HCT116 (cell line): ENCODE measurements around the gene ARMH3.

Source experiments
- CBX3 ChIP-seq: IDR thresholded peaks from 2 replicates; pipeline ENCODE4 v1.6.1; 2012; ENCODE audit warnings: low read depth
- EZH2 ChIP-seq: fragments of 200-600 bp; sonication (generic); IDR thresholded peaks from 2 replicates; pipeline ENCODE4 v1.6.1; 2017; ENCODE audit warnings: antibody characterized with exemption, mixed run types
- EZH2phosphoT487 ChIP-seq: fragments of 200-600 bp; IDR thresholded peaks from 2 replicates; pipeline ENCODE4 v1.6.1; 2018; ENCODE audit warnings: antibody characterized with exemption, borderline replicate concordance
- MAX ChIP-seq: IDR thresholded peaks from 2 replicates; pipeline ENCODE4 v1.6.1; 2012
- POLR2AphosphoS5 ChIP-seq: IDR thresholded peaks from 2 replicates; pipeline ENCODE4 v1.6.1; 2011; ENCODE audit warnings: mild to moderate bottlenecking, low read depth, low read length, moderate library complexity
- RAD21 ChIP-seq: IDR thresholded peaks from 2 replicates; pipeline ENCODE4 v1.6.1; 2012; ENCODE audit warnings: low read depth, mild to moderate bottlenecking
- REST ChIP-seq: IDR thresholded peaks from 2 replicates; pipeline ENCODE4 v1.6.1; 2012; ENCODE audit warnings: low read depth
- SP1 ChIP-seq: IDR thresholded peaks from 2 replicates; pipeline ENCODE4 v1.6.1; 2012; ENCODE audit warnings: low read depth
- ZNF274 ChIP-seq: fragments of 200-500 bp; sonication (Bioruptor generic); IDR thresholded peaks from 2 replicates; pipeline ENCODE4 v1.6.1; 2014; ENCODE audit warnings: mild to moderate bottlenecking, low read depth, low read length, inconsistent platforms
- TF ChIP-seq, protein P1 (sequence below), 3 experiments: fragments of 200-600 bp in 1 of 3; sonication (generic) in 1 of 3; IDR thresholded peaks in 2 of 3; conservative IDR thresholded peaks in 1 of 3; 2 replicates each; pipeline ENCODE4 v1.5.1; 2012 to 2017; ENCODE audit warnings: low read depth in 2 of 3, low read length in 2 of 3, antibody characterized with exemption in 1 of 3, borderline replicate concordance in 1 of 3, control low read depth in 1 of 3, mild to moderate bottlenecking in 1 of 3, mixed read lengths in 1 of 3, mixed run types in 1 of 3, moderate library complexity in 1 of 3; ENCODE audit not compliant: insufficient read depth in 1 of 3
- TF ChIP-seq, protein P2 (sequence below): IDR thresholded peaks from 2 replicates; pipeline ENCODE4 v1.6.1; 2012

DNA sequence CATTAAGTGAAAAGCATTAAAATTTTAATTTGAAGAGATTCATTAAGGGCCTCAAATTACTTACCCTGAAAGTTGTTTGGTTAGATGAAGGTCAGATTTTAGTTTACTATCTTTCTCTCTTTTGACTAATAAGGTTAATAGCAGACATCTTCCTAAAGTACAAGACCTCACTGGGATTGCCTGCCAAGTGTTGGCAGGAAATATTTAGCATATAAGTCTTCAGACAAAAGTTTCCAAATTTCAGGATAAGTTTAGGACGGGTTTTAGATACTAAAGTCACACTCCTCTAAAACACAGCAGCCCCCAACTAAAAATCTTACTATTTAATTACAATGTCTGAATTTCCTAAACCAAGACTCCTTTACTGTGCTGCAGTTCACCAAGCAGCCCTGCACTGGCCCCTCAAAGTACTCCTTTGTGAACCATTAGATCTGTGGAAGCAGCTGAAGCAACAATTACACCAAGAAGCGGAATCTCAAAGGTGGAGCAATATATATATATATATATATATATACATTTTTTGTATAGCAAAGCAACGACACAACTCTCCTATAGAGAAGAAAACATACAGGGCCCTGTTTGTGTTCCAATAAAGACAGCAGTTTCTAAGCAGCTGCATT, 121.2 kb downstream of the ARMH3 start:
- TF ChIP-seq EZH2 = no peak
- no peak for TF ChIP-seq POLR2AphosphoS5
- no peak for TF ChIP-seq RAD21
- TF ChIP-seq, protein P1, sequence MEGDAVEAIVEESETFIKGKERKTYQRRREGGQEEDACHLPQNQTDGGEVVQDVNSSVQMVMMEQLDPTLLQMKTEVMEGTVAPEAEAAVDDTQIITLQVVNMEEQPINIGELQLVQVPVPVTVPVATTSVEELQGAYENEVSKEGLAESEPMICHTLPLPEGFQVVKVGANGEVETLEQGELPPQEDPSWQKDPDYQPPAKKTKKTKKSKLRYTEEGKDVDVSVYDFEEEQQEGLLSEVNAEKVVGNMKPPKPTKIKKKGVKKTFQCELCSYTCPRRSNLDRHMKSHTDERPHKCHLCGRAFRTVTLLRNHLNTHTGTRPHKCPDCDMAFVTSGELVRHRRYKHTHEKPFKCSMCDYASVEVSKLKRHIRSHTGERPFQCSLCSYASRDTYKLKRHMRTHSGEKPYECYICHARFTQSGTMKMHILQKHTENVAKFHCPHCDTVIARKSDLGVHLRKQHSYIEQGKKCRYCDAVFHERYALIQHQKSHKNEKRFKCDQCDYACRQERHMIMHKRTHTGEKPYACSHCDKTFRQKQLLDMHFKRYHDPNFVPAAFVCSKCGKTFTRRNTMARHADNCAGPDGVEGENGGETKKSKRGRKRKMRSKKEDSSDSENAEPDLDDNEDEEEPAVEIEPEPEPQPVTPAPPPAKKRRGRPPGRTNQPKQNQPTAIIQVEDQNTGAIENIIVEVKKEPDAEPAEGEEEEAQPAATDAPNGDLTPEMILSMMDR (IDR thresholded peaks at IDR 0.05 in 2 of 3, conservative IDR thresholded peaks at IDR 0.05 in 1 of 3; ENCODE audit: borderline replicate concordance in 1 of 3, insufficient read depth in 1 of 3, low read depth in 2 of 3, low read length in 2 of 3) = no peak
- no peak for TF ChIP-seq REST
- TF ChIP-seq, protein P2, sequence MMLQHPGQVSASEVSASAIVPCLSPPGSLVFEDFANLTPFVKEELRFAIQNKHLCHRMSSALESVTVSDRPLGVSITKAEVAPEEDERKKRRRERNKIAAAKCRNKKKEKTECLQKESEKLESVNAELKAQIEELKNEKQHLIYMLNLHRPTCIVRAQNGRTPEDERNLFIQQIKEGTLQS = no peak
- no peak for TF ChIP-seq MAX
- TF ChIP-seq CBX3 = no peak
- TF ChIP-seq EZH2phosphoT487 = no peak
- no peak for TF ChIP-seq SP1
- TF ChIP-seq ZNF274 = no peak
